Measurements from ENCODE around the gene NOPCHAP1. TPM values are rescaled to one million over a fixed set of nuclear protein-coding genes. Genes with fewer than 3 reads are reported as not detected.

NOPCHAP1 gene
- total and polyA plus RNA-seq, 2 donors from 2014 or later: 14.8 to 15.3 TPM

- H3K4me1 ChIP-seq (ENCODE audit: control insufficient read depth in 2 of 3, insufficient read depth in 2 of 3, low read depth in 1 of 3, low read length in 3 of 3): peaks cover 0 to under 1% (median 0%) of the 10 kb centered on the region in 3 donors
- intact Hi-C loops (cut with DNase I): no loop called here
These were observed 21.8 kb upstream of the NOPCHAP1 start for GRCh38 chr12:104964167-104964855.

GRCh38 chr12:104964856-104965205, 21.3 kb upstream of the NOPCHAP1 start:
- intact Hi-C loops (cut with DNase I): no loop called here
- no peak for DNase-seq
- Histone ChIP-seq H3K27ac (ENCODE audit: low read depth in 2 of 2, low read length in 2 of 2) (no peak overlapping the region), H3K9ac (ENCODE audit: low read length in 3 of 3) (no peak overlapping the region), H3K36me3 (ENCODE audit: control insufficient read depth in 2 of 3, insufficient read depth in 3 of 3, low read length in 3 of 3) (no peaks in the 10 kb centered on the region), H3K27me3 (ENCODE audit: control insufficient read depth, insufficient read depth, low read length) (no peaks in the 10 kb centered on the region), H3K9me3 (ENCODE audit: control insufficient read depth in 2 of 3, insufficient read depth in 1 of 3, low read length in 3 of 3) (no peaks in the 10 kb centered on the region), H3K4me3 (ENCODE audit: low read length in 3 of 3) (no peak overlapping the region), H3K4me1 (ENCODE audit: control insufficient read depth in 2 of 3, insufficient read depth in 2 of 3, low read depth in 1 of 3, low read length in 3 of 3) (no peaks in the 10 kb centered on the region)
- FAIRE-seq: no peak
- TF ChIP-seq CTCF (IDR thresholded peaks at IDR 0.05; ENCODE audit: borderline replicate concordance, extremely low read depth, insufficient read depth): no peak

More at GRCh38 chr12:104964167-104964855, 21.8 kb upstream of the NOPCHAP1 start:
- H3K4me3 ChIP-seq (ENCODE audit: low read length in 3 of 3): no peak overlapping the region
- DNase-seq (peak in 3 of 5 donors; percentile 42 to 66 (median 64)), FAIRE-seq (no peak)
- no peaks in the 10 kb centered on the region for H3K27me3 ChIP-seq (ENCODE audit: control insufficient read depth, insufficient read depth, low read length)
- H3K9me3 ChIP-seq (ENCODE audit: control insufficient read depth in 2 of 3, insufficient read depth in 1 of 3, low read length in 3 of 3): no peaks in the 10 kb centered on the region
- H3K9ac ChIP-seq (ENCODE audit: low read length in 3 of 3): no peak overlapping the region
- no peak for TF ChIP-seq CTCF (IDR thresholded peaks at IDR 0.05; ENCODE audit: borderline replicate concordance, extremely low read depth, insufficient read depth)
- no peak overlapping the region for H3K27ac ChIP-seq (ENCODE audit: low read depth in 2 of 2, low read length in 2 of 2)
- H3K36me3 ChIP-seq (ENCODE audit: control insufficient read depth in 2 of 3, insufficient read depth in 3 of 3, low read length in 3 of 3): no peaks in the 10 kb centered on the region

GRCh38 chr12:104966677-104967076, 19.4 kb upstream of the NOPCHAP1 start:
- no peak for DNase-seq
- no peak for TF ChIP-seq CTCF (IDR thresholded peaks at IDR 0.05; ENCODE audit: borderline replicate concordance, extremely low read depth, insufficient read depth)
- FAIRE-seq: no peak
- no peak overlapping the region for H3K9ac ChIP-seq (ENCODE audit: low read length in 3 of 3)
- H3K4me3 ChIP-seq (ENCODE audit: low read length in 3 of 3): no peak overlapping the region
- H3K9me3 ChIP-seq (ENCODE audit: control insufficient read depth in 2 of 3, insufficient read depth in 1 of 3, low read length in 3 of 3): no peaks in the 10 kb centered on the region
- no peaks in the 10 kb centered on the region for H3K36me3 ChIP-seq (ENCODE audit: control insufficient read depth in 2 of 3, insufficient read depth in 3 of 3, low read length in 3 of 3)
- H3K4me1 ChIP-seq (ENCODE audit: control insufficient read depth in 2 of 3, insufficient read depth in 2 of 3, low read depth in 1 of 3, low read length in 3 of 3): no peaks in the 10 kb centered on the region
- intact Hi-C loops (cut with DNase I): no loop called here
- H3K27ac ChIP-seq (ENCODE audit: low read depth in 2 of 2, low read length in 2 of 2): no peak overlapping the region
- no peaks in the 10 kb centered on the region for H3K27me3 ChIP-seq (ENCODE audit: control insufficient read depth, insufficient read depth, low read length)

GRCh38 chr12:104969343-104969742, 16.8 kb upstream of the NOPCHAP1 start:
- FAIRE-seq (no peak), DNase-seq (no peak)
- intact Hi-C loops (cut with DNase I): no loop called here
- TF ChIP-seq CTCF (IDR thresholded peaks at IDR 0.05; ENCODE audit: borderline replicate concordance, extremely low read depth, insufficient read depth): no peak
- no peaks in the 10 kb centered on the region for H3K27me3 ChIP-seq (ENCODE audit: control insufficient read depth, insufficient read depth, low read length)
- no peaks in the 10 kb centered on the region for H3K36me3 ChIP-seq (ENCODE audit: control insufficient read depth in 2 of 3, insufficient read depth in 3 of 3, low read length in 3 of 3)
- H3K4me1 ChIP-seq (ENCODE audit: control insufficient read depth in 2 of 3, insufficient read depth in 2 of 3, low read depth in 1 of 3, low read length in 3 of 3): no peaks in the 10 kb centered on the region
- H3K9me3 ChIP-seq (ENCODE audit: control insufficient read depth in 2 of 3, insufficient read depth in 1 of 3, low read length in 3 of 3): no peaks in the 10 kb centered on the region
- H3K9ac ChIP-seq (ENCODE audit: low read length in 3 of 3): no peak overlapping the region
- H3K27ac ChIP-seq (ENCODE audit: low read depth in 2 of 2, low read length in 2 of 2): no peak overlapping the region
- H3K4me3 ChIP-seq (ENCODE audit: low read length in 3 of 3): no peak overlapping the region

Measured in kidney (tissue), 14 donors.